H9 (cell line): ENCODE results near the gene ANKRD40. TPM values are rescaled to one million over a fixed set of nuclear protein-coding genes. Genes with fewer than 3 reads are reported as not detected.

ENCODE experiments used
- DNase-seq: peaks from one replicate; pipeline ENCODE4 v3.0.0-alpha.2; 2017
- H2AFZ ChIP-seq: one replicate; pipeline ENCODE4 v1.6.1; 2013; ENCODE audit warnings: mild to moderate bottlenecking, low read length, control low read depth, moderate library complexity
- H2AK5ac ChIP-seq: 2 replicates; pipeline ENCODE4 v1.6.1; 2013; ENCODE audit warnings: low read length, control low read depth, mixed read lengths; ENCODE audit not compliant: insufficient read length
- H2BK120ac ChIP-seq: one replicate; pipeline ENCODE4 v1.6.1; 2013; ENCODE audit warnings: low read depth, mild to moderate bottlenecking, low read length, control low read depth, inconsistent platforms; ENCODE audit not compliant: poor library complexity, severe bottlenecking
- H2BK12ac ChIP-seq: 2 replicates; pipeline ENCODE4 v1.6.1; 2013; ENCODE audit warnings: low read length, control low read depth, mixed read lengths, low read depth; ENCODE audit not compliant: insufficient read length
- H2BK15ac ChIP-seq: 2 replicates; pipeline ENCODE4 v1.6.1; 2013; ENCODE audit warnings: low read depth, low read length, control low read depth
- H2BK20ac ChIP-seq: one replicate; pipeline ENCODE4 v1.6.1; 2013; ENCODE audit warnings: low read depth, mild to moderate bottlenecking, low read length, control low read depth, inconsistent platforms; ENCODE audit not compliant: poor library complexity, severe bottlenecking
- H2BK5ac ChIP-seq: 2 replicates; pipeline ENCODE4 v1.6.1; 2013; ENCODE audit warnings: low read length, control low read depth, mixed read lengths; ENCODE audit not compliant: insufficient read length
- H3K14ac ChIP-seq: 2 replicates; pipeline ENCODE4 v1.6.1; 2013; ENCODE audit warnings: low read length, control low read depth; ENCODE audit not compliant: insufficient read depth
- H3K18ac ChIP-seq: 2 replicates; pipeline ENCODE4 v1.6.1; 2013; ENCODE audit warnings: low read depth, mild to moderate bottlenecking, mixed read lengths, low read length, control low read depth; ENCODE audit not compliant: insufficient read length
- H3K23ac ChIP-seq: 2 replicates; pipeline ENCODE4 v1.6.1; 2013; ENCODE audit warnings: low read length, control low read depth, mixed read lengths, low read depth; ENCODE audit not compliant: insufficient read length
- H3K23me2 ChIP-seq: 2 replicates; pipeline ENCODE4 v1.6.1; 2013; ENCODE audit warnings: low read depth, mild to moderate bottlenecking, mixed read lengths, low read length, control low read depth; ENCODE audit not compliant: insufficient read length, poor library complexity, severe bottlenecking
- H3K27ac ChIP-seq: 2 replicates; pipeline ENCODE4 v1.5.1; 2013; ENCODE audit warnings: low read length, control low read depth, mixed read lengths, low read depth; ENCODE audit not compliant: insufficient read length
- H3K27me3 ChIP-seq: 2 replicates; pipeline ENCODE4 v1.6.1; 2013; ENCODE audit warnings: low read length, control low read depth, inconsistent platforms; ENCODE audit not compliant: insufficient read depth
- H3K4ac ChIP-seq: 2 replicates; pipeline ENCODE4 v1.6.1; 2013; ENCODE audit warnings: low read depth, mild to moderate bottlenecking, control low read depth, inconsistent platforms, low read length, moderate library complexity
- H3K4me1 ChIP-seq: 2 replicates; pipeline ENCODE4 v1.6.1; 2013; ENCODE audit warnings: low read length, control low read depth, inconsistent platforms; ENCODE audit not compliant: insufficient read depth
- H3K4me2 ChIP-seq: 2 replicates; pipeline ENCODE4 v1.6.1; 2013; ENCODE audit warnings: low read length, control low read depth, mixed read lengths; ENCODE audit not compliant: insufficient read length, insufficient read depth
- H3K56ac ChIP-seq: 2 replicates; pipeline ENCODE4 v1.6.1; 2013; ENCODE audit warnings: low read depth, mild to moderate bottlenecking, mixed read lengths, low read length, control low read depth; ENCODE audit not compliant: insufficient read length
- H3K79me1 ChIP-seq: 2 replicates; pipeline ENCODE4 v1.6.1; 2013; ENCODE audit warnings: low read depth, mild to moderate bottlenecking, moderate library complexity, low read length, control low read depth, inconsistent platforms; ENCODE audit not compliant: insufficient read depth, poor library complexity, severe bottlenecking
- H3K79me2 ChIP-seq: 2 replicates; pipeline ENCODE4 v1.6.1; 2013; ENCODE audit warnings: low read length, control low read depth, inconsistent platforms; ENCODE audit not compliant: insufficient read depth
- H3K9ac ChIP-seq: 2 replicates; pipeline ENCODE4 v1.6.1; 2013; ENCODE audit warnings: low read length, control low read depth, mixed read lengths; ENCODE audit not compliant: insufficient read length; ENCODE audit errors: extremely low read depth
- H3K9me3 ChIP-seq: one replicate; pipeline ENCODE4 v1.6.1; 2013; ENCODE audit warnings: low read depth, low read length, inconsistent platforms; ENCODE audit not compliant: control insufficient read depth
- H3T11ph ChIP-seq: one replicate; pipeline ENCODE4 v1.6.1; 2013; ENCODE audit warnings: mild to moderate bottlenecking, low read length, control low read depth, inconsistent platforms
- H4K20me1 ChIP-seq: one replicate; pipeline ENCODE4 v1.6.1; 2013; ENCODE audit not compliant: control insufficient read depth, insufficient read length, insufficient read depth
- H4K5ac ChIP-seq: 2 replicates; pipeline ENCODE4 v1.6.1; 2013; ENCODE audit warnings: low read depth, mild to moderate bottlenecking, mixed read lengths, low read length, control low read depth; ENCODE audit not compliant: insufficient read length
- H4K8ac ChIP-seq: replicated peaks from 2 replicates; pipeline ENCODE4 v1.6.1; 2013; ENCODE audit warnings: low read length, control low read depth, mixed read lengths, low read depth; ENCODE audit not compliant: insufficient read length
- H4K91ac ChIP-seq: 2 replicates; pipeline ENCODE4 v1.6.1; 2013; ENCODE audit warnings: low read depth, mild to moderate bottlenecking, moderate library complexity, mixed read lengths, low read length, control low read depth; ENCODE audit not compliant: insufficient read length
- H3K27ac Mint-ChIP-seq, 3 experiments: 2 replicates in 2 of 3; 3 replicates in 1 of 3; pipeline ENCODE4 v1.8.0; 2020 to 2021; ENCODE audit warnings: mixed read lengths in 3 of 3, mild to moderate bottlenecking in 1 of 3, moderate library complexity in 1 of 3
- H3K27me3 Mint-ChIP-seq: 2 replicates; pipeline ENCODE4 v1.8.0; 2021; ENCODE audit warnings: low read depth, mild to moderate bottlenecking, moderate library complexity, mixed read lengths
- H3K36me3 Mint-ChIP-seq, 3 experiments: 2 replicates in 2 of 3; 3 replicates in 1 of 3; pipeline ENCODE4 v1.8.0; 2020 to 2021; ENCODE audit warnings: low read depth in 3 of 3, mixed read lengths in 3 of 3; ENCODE audit not compliant: insufficient read depth in 1 of 3
- H3K4me1 Mint-ChIP-seq, 2 experiments: 2 replicates each; pipeline ENCODE4 v1.8.0; 2020; ENCODE audit warnings: mixed read lengths in 2 of 2
- H3K4me3 Mint-ChIP-seq, 2 experiments: 2 replicates in 1 of 2; 3 replicates in 1 of 2; pipeline ENCODE4 v1.8.0; 2020 to 2021; ENCODE audit warnings: mild to moderate bottlenecking in 2 of 2, mixed read lengths in 2 of 2, moderate library complexity in 1 of 2
- H3K9me3 Mint-ChIP-seq, 2 experiments: 2 replicates in 1 of 2; 3 replicates in 1 of 2; pipeline ENCODE4 v1.8.0; 2020; ENCODE audit warnings: mild to moderate bottlenecking in 2 of 2, mixed read lengths in 2 of 2, moderate library complexity in 1 of 2
- CTCF ChIP-seq: fragments of 200-600 bp; sonication (generic); conservative IDR thresholded peaks from 3 replicates; pipeline ENCODE4 v1.8.0; 2021; ENCODE audit warnings: antibody characterized with exemption, mild to moderate bottlenecking
- WGBS: extraction: QIAGEN DNeasy Blood & Tissue Kit; methylation state at CpG from one replicate; pipeline ENCODE4 v1.1.7; 2013; ENCODE audit warnings: missing lambda C conversion rate, low lambda C conversion rate, mixed read lengths; ENCODE audit not compliant: insufficient read length; ENCODE audit errors: extremely low coverage; 5-methylcytosine and 5-hydroxymethylcytosine counted together
- total RNA-seq: library from RNA; stranded (reverse); gene quantifications from 2 replicates; pipeline ENCODE4 v1.2.1, GENCODE V29; 2021

The ANKRD40 gene
- total RNA-seq, 1 experiment from 2014 or later: 54.3 TPM

GRCh38 chr17:50679008-50679544 is 28.6 kb downstream of the ANKRD40 start:
- H4K20me1 ChIP-seq: no peaks in the 10 kb centered on the region
- no peak overlapping the region for H3K27ac ChIP-seq
- no peak overlapping the region for H4K91ac ChIP-seq
- H2BK12ac ChIP-seq: no peak overlapping the region
- no peak overlapping the region for H3K27ac Mint-ChIP-seq
- H3K9me3 ChIP-seq: no peaks in the 10 kb centered on the region
- no peak overlapping the region for H3K4me2 ChIP-seq
- no peak overlapping the region for H2AK5ac ChIP-seq
- no peak overlapping the region for H2BK15ac ChIP-seq
- no peak overlapping the region for H3K4me3 Mint-ChIP-seq
- no peak overlapping the region for H2BK5ac ChIP-seq
- H3K4me1 Mint-ChIP-seq: peaks cover 7 to 12% of the 10 kb centered on the region in 2 experiments; a peak in 3 of 4 replicates
- H3K23me2 ChIP-seq: no peaks in the 10 kb centered on the region
- DNase-seq: no peak
- H3K9ac ChIP-seq: no peak overlapping the region
- H2BK120ac ChIP-seq: no peak overlapping the region
- no peak overlapping the region for H4K8ac ChIP-seq
- no peak overlapping the region for H3K14ac ChIP-seq
- peaks cover 3% of the 10 kb centered on the region for H3K27me3 Mint-ChIP-seq
- H3K36me3 Mint-ChIP-seq: no peaks in the 10 kb centered on the region
- H3K9me3 Mint-ChIP-seq: no peaks in the 10 kb centered on the region; a peak in 1 of 5 replicates
- H3K4me1 ChIP-seq: no peaks in the 10 kb centered on the region
- H3K27me3 ChIP-seq: no peaks in the 10 kb centered on the region
- no peak overlapping the region for H2BK20ac ChIP-seq
- H3K23ac ChIP-seq: no peak overlapping the region
- no peaks in the 10 kb centered on the region for H3K79me2 ChIP-seq
- no peak overlapping the region for H3T11ph ChIP-seq
- H3K79me1 ChIP-seq: no peaks in the 10 kb centered on the region
- H3K18ac ChIP-seq: no peak overlapping the region
- WGBS: no CpG with 5 or more reads among the region's 11 CpGs
- no peak for TF ChIP-seq CTCF
- no peak overlapping the region for H3K56ac ChIP-seq
- no peak overlapping the region for H4K5ac ChIP-seq
- no peak overlapping the region for H2AFZ ChIP-seq
- H3K4ac ChIP-seq: no peak overlapping the region
